BE2C (cell line): ENCODE results near the gene PCIF1.

Experiments used
- DNase-seq: peaks from one replicate; pipeline ENCODE4 v3.0.0-alpha.2; 2020
- H3K27me3 ChIP-seq: fragments of 250-450 bp; sonication (Bioruptor Pico); 2 replicates; pipeline ENCODE4 v1.5.1; 2020; ENCODE audit warnings: mild to moderate bottlenecking
- H3K36me3 ChIP-seq: fragments of 250-450 bp; sonication (Bioruptor Pico); 2 replicates; pipeline ENCODE4 v1.5.1; 2020; ENCODE audit warnings: mild to moderate bottlenecking
- H3K4me1 ChIP-seq: fragments of 250-450 bp; sonication (Bioruptor Pico); 2 replicates; pipeline ENCODE4 v1.5.1; 2020
- H3K4me3 ChIP-seq: 2 replicates; pipeline ENCODE4 v1.5.1; 2011; ENCODE audit warnings: low read depth, low read length
- H3K9me3 ChIP-seq: fragments of 250-450 bp; sonication (Bioruptor Pico); 2 replicates; pipeline ENCODE4 v1.5.1; 2020
- TF ChIP-seq, protein P1 (sequence below): IDR thresholded peaks from 2 replicates; pipeline ENCODE4 v1.5.1; 2012; ENCODE audit warnings: mild to moderate bottlenecking, low read depth, low read length

The PCIF1 gene

DNA sequence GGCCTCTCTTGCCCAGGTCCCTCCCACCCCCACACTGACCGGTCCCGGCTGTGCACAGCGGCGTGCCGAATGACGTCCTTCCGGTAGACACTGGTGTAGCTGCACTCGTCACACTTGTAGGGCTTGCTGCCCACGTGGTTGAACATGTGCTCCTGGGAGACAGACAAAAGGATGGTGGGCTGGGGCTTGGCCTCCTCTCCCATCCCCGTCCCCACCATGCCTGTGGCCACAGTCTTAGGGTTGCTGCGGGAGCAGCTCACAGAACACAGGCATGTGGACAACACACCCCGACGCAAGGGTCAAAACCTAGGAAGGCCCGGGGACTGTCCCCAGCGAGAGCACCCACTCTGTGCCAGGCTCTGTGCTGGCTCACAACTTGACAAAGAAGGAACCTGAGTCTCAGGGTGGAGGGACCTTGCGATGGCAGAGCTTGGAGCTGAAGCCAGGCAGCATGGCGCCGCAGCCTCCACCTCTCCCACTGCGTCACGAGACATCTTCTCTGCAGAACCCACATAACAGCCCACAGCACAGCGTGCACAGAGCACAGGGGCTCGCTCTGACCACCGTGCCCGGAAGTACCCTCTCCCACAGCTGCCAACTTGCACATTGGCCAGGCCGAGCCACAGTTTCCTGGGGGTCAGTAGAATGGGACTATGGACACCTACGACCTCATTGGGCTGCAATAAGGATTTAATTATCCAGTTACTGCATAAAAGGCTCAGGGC is 27.7 kb downstream of the PCIF1 start:
- H3K27me3 ChIP-seq = no peaks in the 10 kb centered on the region
- DNase-seq = no peak
- H3K36me3 ChIP-seq = peaks cover 71% of the 10 kb centered on the region
- H3K4me3 ChIP-seq = no peak overlapping the region
- TF ChIP-seq, protein P1, sequence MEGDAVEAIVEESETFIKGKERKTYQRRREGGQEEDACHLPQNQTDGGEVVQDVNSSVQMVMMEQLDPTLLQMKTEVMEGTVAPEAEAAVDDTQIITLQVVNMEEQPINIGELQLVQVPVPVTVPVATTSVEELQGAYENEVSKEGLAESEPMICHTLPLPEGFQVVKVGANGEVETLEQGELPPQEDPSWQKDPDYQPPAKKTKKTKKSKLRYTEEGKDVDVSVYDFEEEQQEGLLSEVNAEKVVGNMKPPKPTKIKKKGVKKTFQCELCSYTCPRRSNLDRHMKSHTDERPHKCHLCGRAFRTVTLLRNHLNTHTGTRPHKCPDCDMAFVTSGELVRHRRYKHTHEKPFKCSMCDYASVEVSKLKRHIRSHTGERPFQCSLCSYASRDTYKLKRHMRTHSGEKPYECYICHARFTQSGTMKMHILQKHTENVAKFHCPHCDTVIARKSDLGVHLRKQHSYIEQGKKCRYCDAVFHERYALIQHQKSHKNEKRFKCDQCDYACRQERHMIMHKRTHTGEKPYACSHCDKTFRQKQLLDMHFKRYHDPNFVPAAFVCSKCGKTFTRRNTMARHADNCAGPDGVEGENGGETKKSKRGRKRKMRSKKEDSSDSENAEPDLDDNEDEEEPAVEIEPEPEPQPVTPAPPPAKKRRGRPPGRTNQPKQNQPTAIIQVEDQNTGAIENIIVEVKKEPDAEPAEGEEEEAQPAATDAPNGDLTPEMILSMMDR = no peak
- no peaks in the 10 kb centered on the region for H3K9me3 ChIP-seq
- no peaks in the 10 kb centered on the region for H3K4me1 ChIP-seq

DNA sequence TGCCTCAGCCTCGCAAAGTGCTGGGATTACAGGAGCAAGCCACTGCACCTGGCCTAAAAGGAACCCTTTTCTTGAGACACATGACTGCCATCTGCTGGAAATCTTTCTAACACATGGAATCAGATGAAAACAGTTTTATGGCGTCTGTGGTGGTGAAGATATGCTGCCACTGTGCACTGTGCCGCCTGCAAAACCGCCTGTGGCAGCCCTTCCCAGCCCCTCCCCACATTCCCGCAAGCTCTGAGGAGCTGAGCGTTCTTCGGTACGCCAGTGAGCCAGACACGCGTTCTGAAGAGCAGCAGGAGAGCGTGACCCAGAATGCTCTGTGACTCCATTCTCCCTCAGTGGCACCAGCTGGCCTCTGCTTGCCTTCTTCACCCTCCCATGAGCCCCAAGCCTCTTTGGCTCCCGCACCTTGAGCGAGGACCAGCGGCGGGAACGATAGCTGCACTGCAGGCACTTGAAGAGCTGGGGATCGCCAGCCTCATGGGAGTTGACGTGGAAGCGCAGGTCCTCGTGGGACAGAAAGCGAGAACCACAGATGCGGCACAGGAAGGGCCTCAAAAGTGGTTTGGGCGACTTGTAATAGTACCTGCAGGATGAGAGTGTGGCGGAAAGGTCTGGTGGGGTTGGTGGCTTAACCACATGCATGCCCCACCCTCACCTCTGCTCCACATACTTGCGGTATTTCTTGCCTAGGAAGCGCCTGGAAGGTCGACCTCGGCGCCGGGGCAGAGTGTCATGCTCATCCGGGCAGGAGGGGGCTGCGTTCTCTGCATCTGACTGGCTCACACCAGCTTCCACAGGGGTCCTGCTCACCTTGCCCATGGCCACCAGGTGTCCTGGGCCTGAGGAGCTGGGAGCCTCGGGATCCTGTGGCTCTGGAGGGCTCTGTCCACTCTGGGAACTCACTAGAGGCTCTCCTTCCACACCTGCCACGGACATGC is 28.8 kb downstream of the PCIF1 start:
- Histone ChIP-seq H3K36me3 (peaks cover 77% of the 10 kb centered on the region), H3K4me1 (no peaks in the 10 kb centered on the region), H3K4me3 (no peak overlapping the region), H3K27me3 (no peaks in the 10 kb centered on the region), H3K9me3 (no peaks in the 10 kb centered on the region)
- no peak for DNase-seq
- TF ChIP-seq, protein P1 = peak; percentile 46

DNA sequence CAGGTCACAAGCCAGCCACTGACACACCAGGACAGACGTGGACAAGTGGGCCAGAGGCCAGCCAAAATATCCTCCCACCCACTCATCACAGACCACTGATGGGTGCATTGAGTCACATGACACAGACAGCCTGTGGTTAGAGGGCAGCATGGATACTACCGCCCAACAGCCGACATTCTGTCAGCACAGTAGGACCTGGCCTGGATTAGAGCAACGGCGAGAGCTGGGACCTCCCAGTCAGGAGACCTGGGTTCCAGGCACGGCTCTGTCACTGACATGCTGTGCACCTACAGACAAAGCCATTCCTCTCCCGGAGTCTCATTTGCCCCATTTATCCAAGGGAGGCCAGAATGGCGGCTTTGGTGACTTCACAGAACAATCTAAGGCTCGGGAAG is 29.5 kb downstream of the PCIF1 start:
- Histone ChIP-seq H3K27me3 (no peaks in the 10 kb centered on the region), H3K9me3 (no peaks in the 10 kb centered on the region), H3K4me1 (no peaks in the 10 kb centered on the region), H3K4me3 (no peak overlapping the region), H3K36me3 (peaks cover 77% of the 10 kb centered on the region)
- no peak for DNase-seq
- TF ChIP-seq, protein P1 = no peak

DNA sequence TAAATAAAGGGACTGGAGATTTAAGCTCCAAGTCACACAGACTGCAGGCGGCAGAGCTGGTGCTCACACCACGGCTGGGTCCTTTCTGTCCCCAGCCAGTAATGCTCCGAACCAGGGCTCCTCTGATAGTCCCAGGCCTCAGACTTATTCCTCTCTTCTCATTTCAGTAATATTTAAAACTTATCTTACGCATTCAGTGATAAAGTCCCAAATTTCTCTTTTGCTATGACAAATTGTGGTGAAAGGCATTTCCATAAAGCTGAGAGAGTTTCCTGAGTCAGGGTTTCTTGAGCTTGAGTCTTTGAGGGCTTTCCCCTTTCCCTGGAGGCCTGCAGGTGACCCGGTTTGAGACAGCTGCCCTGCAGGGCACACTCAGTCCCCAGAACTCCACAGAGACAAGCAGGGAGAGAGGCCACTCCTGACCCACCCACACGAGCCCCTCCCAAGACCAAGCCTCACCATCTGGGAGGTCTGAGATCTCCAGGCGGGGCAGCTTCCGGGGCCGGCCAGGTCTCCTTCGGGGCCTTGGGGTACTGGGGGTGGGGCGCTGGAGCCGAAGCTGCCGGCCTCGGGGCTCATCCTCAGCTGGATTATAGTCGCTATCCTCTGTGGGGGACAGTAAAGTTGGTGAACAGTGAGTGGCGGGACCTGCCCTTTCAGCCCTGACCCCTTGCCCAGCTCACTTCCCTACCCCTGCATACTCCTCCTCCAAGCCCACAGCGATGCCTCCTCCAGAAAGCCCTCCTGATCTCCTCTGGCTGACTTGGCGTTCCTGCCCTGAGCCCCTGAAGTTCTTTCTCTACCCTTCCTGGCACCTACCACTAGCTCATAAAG is 30.9 kb downstream of the PCIF1 start:
- no peak for DNase-seq
- H3K9me3 ChIP-seq = no peaks in the 10 kb centered on the region
- H3K27me3 ChIP-seq = no peaks in the 10 kb centered on the region
- H3K4me1 ChIP-seq = peaks cover 4% of the 10 kb centered on the region; the same call in 1 of the 2 replicates
- peaks cover 69% of the 10 kb centered on the region for H3K36me3 ChIP-seq
- TF ChIP-seq, protein P1 = no peak
- H3K4me3 ChIP-seq = no peak overlapping the region

DNA sequence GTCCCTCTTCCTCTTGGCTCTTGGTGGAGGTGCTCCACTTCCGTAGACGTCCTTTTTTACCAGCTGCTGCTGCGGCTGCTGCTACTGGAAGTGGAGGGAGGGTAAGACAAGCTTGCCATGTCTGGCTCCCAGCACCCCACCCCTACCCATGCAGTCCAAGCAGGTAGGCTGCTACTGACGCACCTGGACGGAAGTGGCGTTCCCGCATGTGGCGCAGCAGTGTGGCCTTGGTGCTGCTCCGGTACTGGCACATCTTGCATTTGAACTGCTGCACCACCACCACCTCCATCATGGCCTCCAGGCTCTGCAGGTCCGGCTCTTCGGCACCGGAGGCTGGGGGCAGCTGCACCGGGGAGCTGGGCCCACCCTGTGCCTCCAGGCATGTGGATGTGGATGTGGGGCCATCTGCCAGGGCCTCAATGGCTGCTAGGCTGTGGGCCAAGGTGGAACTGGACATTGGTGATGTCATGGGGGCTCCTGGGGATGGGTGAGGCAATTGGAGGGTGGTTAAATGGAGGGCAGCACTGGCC is 33.1 kb downstream of the PCIF1 start:
- H3K36me3 ChIP-seq = peaks cover 54% of the 10 kb centered on the region
- H3K4me3 ChIP-seq = no peak overlapping the region
- H3K9me3 ChIP-seq = no peaks in the 10 kb centered on the region
- H3K27me3 ChIP-seq = no peaks in the 10 kb centered on the region
- peaks cover 4% of the 10 kb centered on the region; the same call in 1 of the 2 replicates for H3K4me1 ChIP-seq
- TF ChIP-seq, protein P1 = no peak
- no peak for DNase-seq
